COLO668 (cell line): ENCODE measurements around the gene TOMM6.

Experiments used
- DNase-seq: peaks from one replicate; lab custom pipeline; 2025; ENCODE audit not compliant: unreplicated experiment; lab: John Stamatoyannopoulos, UW

TOMM6 gene

GRCh38 chr6:41818271-41819054 is 31.0 kb downstream of the TOMM6 start:
- no peak for DNase-seq

- DNase-seq: no peak
Observed at GRCh38 chr6:41821266-41821665, 33.8 kb downstream of the TOMM6 start.

- DNase-seq: no peak
Observed at GRCh38 chr6:41822021-41822420, 34.5 kb downstream of the TOMM6 start.

- no peak for DNase-seq
Observed at GRCh38 chr6:41823178-41823577, 35.7 kb downstream of the TOMM6 start.

- no peak for DNase-seq
Observed at GRCh38 chr6:41824571-41825569, 37.4 kb downstream of the TOMM6 start.

GRCh38 chr6:41826343-41827022 is 39.0 kb downstream of the TOMM6 start:
- no peak for DNase-seq

GRCh38 chr6:41832263-41832662 is 44.8 kb downstream of the TOMM6 start:
- DNase-seq: no peak

GRCh38 chr6:41836022-41836659 is 48.6 kb downstream of the TOMM6 start:
- DNase-seq: no peak

GRCh38 chr6:41836660-41837052 is 49.2 kb downstream of the TOMM6 start:
- DNase-seq: no peak
